Stimulated activated naive CD4-positive, alpha-beta T cell (primary cell): Measurements from ENCODE around the gene ZBTB22.

ENCODE experiments used
- DNase-seq, 6 experiments: peaks; one replicate each; lab custom pipeline; 2025; lab: John Stamatoyannopoulos, UW

The ZBTB22 gene

DNA sequence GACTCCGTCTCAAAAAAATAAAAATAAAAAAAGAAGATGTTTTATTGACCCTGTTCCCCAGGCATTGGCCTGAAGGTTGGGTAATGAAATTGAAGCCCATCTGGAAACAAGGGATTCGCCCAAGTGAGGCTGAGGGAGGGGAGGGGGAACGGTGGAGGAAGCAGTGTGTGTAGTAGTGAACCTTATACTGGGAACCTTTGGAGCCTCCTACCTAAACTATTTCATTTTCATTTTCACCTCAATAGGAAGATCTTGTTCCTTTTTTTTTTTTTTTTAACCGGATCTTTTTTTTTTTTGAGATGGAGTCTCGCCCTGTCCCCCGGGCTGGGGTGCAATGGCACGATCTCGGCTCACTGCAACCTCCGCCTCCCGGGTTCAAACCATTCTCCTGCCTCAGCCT is 13.2 kb upstream of the ZBTB22 start:
- no peak for DNase-seq

GRCh38 chr6:33329058-33329457 is 11.5 kb upstream of the ZBTB22 start:
- DNase-seq = no peak

DNA sequence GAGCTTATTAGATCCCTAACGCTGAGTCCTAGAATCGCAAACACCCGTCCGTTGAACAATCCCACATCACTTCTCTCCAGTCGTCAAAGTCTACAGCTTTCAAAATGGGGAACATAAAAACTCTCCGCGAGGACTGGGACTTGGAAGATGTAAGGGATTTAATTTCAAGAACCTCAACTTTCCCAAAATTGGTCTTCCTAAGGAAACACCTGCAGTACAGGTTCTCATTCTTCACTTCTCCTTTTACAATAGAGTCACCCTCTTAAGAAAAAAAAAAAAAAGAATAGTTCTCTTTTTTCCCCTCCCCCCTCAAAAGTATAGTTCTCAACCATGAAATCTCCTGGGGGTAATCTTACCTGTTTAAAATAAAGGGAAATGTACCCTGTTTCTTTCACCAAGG is 6.6 kb upstream of the ZBTB22 start:
- no peak for DNase-seq

GRCh38 chr6:33323623-33323948 is 6.0 kb upstream of the ZBTB22 start:
- DNase-seq = no peak

- no peak for DNase-seq
Observed at GRCh38 chr6:33321227-33321626, 3.7 kb upstream of the ZBTB22 start.

GRCh38 chr6:33320315-33321181 is 3.0 kb upstream of the ZBTB22 start:
- DNase-seq = no peak

DNA sequence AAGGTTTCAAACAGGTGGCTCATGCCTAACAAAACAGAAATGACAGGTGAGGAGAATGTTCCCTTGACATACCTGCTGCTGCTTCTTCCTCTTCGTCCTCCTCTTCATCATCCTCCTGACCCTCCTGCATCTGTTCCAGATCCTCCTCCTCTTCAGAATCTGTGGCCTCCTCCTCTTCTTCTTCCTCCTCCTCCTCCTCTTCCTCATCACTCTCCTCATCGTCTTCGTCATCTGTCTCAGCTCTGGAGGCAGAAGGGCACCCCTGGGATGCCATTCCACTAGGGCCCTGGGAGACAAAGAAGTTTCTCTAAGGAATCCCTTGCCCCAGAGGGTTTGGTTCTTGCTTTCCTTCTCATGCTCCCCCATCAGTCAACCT is 2.4 kb upstream of the ZBTB22 start:
- DNase-seq = no peak

DNA sequence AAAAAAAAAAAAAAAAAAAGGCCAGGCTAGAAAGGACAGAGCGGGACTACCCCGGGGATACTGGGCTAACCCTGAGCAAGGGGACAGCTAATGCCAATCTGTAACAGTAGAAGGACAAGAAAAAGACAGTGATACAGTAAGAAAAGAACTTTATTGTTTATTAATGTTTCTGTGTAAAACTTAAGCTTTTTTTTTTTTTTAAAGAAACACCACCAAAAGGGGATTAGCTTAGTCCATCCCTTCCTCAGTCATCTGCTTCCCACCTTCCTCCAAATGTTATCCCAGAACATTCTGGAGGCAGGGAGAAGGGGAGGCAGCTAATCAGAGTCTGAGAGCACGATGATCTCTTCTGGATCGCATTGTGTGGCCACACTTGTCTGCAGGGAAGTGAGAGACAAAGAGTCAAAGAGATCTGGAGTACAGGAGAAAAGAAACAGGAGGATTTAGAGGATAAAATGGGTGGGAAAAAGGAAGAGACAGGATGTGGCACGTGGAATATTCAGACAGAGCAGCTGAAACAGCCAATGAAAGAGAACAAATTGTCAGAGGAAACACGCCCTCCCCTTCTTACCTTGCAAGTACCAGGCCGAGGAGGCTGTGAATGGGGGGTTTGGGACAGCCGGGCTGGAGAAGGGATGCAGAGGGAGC is 1.0 kb upstream of the ZBTB22 start:
- DNase-seq = no peak

- DNase-seq = peak in 2 of 6 experiments; percentile 86 to 92
Observed at GRCh38 chr6:33317419-33317668, 200 bp downstream of the ZBTB22 start.

DNA sequence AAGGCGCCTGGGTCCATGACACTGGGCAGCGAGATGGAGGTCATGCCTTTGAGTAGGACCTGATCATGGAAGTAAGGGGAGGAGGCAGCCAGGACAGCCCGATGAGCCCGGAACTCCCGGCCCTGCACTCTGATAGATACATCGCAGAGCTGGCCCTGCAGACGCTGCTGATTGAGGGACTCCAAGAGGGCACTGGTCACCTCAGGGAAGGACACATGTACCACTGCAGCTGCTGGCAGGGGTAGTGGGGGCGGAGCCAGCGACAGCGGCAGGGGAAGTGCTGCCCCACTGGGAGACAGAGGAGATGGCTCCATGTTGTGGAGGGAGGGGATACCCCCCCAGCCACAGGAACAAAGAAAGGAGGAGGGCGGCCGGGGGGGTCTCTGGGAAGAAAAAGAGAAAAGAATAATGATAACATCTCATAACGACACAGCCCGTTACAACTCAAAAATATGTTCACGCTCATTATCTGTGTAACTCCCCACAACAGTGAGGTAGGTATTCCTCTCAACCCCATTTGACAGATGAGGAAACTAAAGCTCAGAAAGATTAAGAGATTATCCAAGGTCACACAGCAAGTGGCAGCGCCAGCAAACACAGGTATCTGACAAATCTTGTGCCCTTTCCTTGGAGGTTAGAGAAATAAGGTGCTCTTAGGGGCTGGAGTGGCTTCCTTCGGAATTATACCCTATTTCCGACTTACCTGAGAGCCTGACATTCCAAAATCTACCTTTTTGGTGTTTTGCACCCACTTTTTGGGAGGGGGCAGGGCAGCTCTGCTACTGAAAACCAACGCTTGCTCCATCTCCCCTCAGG is 733 bp downstream of the ZBTB22 start:
- DNase-seq = peak in 1 of 6 experiments; percentile 19

- DNase-seq = no peak
Observed at GRCh38 chr6:33315793-33316602, 1.5 kb downstream of the ZBTB22 start.

- peak in 1 of 6 experiments; percentile 21 for DNase-seq
Observed at GRCh38 chr6:33314943-33315792, 2.4 kb downstream of the ZBTB22 start.

DNA sequence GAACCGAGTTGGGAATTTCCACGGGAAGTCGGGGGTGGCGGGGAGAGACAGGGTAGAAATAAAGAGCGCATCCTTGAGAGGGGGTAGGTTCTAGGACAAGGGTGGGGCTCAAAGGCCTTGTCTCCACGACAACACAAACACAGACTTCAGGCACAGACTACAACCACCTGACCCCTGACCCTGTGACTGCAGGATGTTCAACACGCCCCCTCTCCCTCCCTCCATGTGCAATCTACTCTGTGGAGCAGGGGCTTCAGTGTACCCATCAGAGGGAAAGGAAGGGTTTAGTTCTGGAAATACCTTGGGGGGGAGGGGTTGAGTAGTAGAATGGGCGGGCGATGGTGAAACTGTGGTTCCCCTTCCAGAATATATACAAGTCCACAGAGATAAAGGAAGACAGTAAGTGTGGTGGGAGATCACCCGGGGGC is 3.0 kb downstream of the ZBTB22 start:
- DNase-seq = peak; percentile 61 to 83 (median 68)

GRCh38 chr6:33313709-33314514 is 3.6 kb downstream of the ZBTB22 start, which contains the start of gene TAPBP:
TSS of gene TAPBP (minus strand) at chr6:33314078. CDS start at chr6:33314041, 37 bp downstream.
- DNase-seq = peak; percentile 76 to 87 (median 78)

DNA sequence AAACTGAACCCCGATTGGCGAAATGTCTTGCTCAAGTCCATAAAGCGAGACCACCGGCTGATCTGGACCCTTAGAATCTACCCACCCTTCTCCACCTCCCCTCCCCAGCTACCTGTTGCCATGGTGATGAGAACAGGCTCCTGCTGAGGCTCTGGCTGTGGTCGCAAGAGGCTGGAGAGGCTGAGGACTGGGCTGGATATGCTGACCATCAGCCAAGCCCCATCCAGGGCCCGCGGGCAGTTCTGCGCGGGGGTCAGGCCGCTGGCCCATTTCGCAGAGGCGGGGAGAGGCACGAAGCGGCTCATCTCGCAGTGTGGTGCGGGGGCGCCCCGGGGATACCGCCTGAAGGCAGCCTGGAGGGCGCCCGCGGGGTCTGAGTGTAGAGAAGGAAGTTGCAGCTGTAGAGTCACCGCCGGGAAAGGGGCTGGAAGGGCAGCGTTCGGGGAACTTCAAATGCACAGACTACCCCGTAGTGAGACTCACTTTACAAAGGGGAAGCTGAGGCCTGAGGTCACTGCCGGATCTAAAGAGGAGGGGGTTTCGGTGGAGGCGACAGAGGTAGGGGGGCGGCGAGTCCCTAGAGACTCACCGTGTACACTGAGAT is 4.3 kb downstream of the ZBTB22 start:
- peak in 5 of 6 experiments; percentile 26 to 54 (median 42) for DNase-seq

GRCh38 chr6:33312361-33313104 is 5.0 kb downstream of the ZBTB22 start:
- DNase-seq = peak; percentile 73 to 88 (median 81)

- no peak for DNase-seq
Observed at GRCh38 chr6:33306356-33306755, 11.2 kb downstream of the ZBTB22 start.

- DNase-seq = no peak
Observed at GRCh38 chr6:33305052-33305451, 12.5 kb downstream of the ZBTB22 start.

DNA sequence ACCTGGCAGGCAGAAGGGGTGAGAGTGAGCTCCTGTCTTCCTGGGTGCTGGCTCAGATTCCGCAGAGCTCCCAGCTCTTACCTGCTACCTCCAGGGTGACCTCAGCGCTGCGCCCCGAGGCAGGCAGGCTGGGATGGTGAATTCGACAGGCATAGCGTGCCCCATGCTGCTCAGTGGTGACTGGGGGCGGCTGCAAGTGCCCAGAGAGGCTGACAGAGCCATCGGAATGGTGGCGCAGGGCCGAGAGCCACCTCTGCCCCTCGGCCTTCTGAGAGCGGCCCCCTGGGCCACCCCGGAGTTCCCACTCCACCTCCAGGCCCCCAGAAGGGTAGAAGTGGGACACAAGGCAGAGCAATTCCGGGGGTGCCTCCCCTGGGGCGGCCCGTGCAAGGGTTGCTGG is 13.3 kb downstream of the ZBTB22 start:
- no peak for DNase-seq
